ENCODE results near the gene LDLRAD4.

The LDLRAD4 gene

DNA sequence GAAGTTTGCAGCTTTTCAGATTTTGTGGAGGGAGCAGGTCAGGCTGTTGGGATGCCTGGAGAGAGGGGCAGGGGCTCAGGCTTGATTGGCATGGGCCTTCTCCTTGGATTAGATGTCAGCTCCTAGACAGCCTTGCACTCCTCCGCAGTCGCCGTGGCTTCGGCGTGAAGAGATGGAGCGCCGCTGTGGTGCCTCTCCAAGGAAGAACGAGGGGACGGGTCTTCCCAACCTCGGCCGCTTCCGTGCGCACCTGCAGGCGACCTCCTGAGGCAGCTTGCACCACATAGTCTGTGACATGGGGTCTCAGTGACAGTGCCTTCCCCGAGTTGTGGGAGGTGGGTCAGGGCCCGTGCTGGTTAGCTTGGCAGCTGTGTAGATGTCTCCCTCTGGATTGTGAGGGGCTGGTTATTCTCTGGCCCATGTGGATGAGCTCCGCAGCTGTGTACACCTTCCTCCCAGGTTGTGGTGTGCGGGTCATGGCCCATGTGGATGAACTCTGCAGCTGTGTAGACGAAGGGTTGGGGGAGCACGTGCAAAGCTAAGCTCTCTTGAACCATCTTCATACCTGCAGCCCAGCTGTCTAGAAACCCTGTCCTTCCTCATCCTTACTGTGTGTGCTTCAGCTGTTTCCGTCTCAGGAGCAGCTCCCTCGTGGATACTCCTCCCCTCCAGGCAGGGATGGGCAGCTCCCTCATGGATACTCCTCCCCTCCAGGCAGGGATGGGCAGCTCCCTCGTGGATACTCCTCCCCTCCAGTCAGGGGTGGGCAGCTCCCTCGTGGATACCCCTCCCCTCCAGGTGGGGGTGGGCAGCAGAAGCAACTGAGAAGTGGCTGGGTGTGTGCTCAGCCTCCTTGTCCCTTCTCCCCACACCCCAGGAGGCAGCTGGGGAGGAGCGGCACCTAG, 170.3 kb downstream of the LDLRAD4 start:
- DNase-seq (ENCODE audit: low read depth) = no peak

DNA sequence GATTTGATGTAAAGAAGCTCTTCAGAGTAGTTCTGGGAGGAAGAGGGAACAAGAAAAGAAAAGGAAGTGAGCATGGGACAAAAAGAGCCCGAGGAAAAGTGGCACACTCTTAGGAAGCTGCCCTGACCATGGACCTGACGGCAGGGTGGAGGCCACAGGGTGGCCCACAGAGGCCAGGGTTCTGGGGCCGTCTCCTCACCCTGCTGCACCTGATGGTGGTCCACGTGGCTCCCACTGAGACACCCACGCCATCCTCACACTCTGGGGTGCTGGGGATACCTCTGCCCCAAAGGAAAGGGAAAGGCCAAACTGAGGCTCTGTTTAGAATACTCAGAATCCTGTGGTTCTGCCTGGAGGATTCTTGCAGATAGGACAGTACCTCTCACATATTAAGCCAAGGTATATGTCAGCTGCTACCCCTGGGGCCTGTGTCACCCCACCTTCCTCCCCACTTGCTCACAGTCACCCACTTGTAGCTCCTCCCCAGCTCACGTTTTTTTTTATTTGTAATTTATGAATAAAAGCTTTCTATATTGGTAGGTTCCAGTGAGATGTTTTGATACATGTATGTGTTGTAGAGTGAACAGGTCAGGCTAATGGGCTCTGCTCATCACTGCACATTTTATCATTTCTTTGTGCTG, 171.1 kb downstream of the LDLRAD4 start:
- DNase-seq (ENCODE audit: low read depth) = no peak

GRCh38 chr18:13390196-13390595, 171.6 kb downstream of the LDLRAD4 start:
- DNase-seq (ENCODE audit: low read depth) = no peak

DNA sequence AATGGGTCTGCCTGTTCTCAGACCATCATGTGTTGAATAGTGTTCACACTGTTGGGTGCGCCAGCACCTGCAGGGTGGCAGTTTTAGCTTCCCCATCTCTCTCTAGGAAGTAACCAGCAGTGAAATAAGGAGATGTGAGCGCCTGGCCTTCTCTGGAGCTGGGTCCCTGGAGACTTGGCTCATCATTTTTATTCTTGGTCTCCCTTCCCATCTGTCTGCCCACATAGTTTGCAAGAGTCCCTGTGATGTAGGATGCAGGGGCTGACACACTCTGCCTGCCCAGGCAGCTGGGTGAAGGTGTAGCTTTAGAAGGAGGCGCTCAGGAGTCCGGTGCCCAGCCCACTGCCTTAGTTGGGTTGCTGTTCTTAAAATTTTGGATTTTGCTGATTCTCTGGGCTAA, 172.2 kb downstream of the LDLRAD4 start:
- DNase-seq (ENCODE audit: low read depth) = no peak

- DNase-seq (ENCODE audit: low read depth) = no peak
Measured at GRCh38 chr18:13392029-13392750, 173.6 kb downstream of the LDLRAD4 start.

- no peak for DNase-seq (ENCODE audit: low read depth)
Measured at GRCh38 chr18:13392899-13393298, 174.3 kb downstream of the LDLRAD4 start.

- DNase-seq (ENCODE audit: low read depth) = no peak
Measured at GRCh38 chr18:13393338-13393737, 174.8 kb downstream of the LDLRAD4 start.

DNA sequence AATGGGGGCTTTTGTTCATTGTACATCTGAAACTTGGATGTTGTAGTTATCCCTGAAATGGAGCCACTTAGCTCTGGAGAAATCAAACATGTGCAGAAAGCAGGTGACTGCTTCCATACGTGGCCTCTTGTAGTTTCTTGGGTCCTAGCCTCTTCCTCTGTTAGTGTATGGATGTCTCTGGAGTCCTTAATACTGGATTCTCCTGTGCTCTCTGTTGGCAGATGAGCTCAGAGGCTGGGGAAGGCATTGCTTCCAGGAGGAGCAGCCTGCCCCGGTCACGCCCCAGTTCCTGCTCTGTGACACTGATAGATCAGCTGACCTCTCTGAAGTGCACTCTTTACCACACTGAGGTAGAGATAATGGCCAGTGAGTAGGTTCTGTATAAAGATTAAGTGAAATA, 176.2 kb downstream of the LDLRAD4 start:
- DNase-seq (ENCODE audit: low read depth) = no peak

- DNase-seq (ENCODE audit: low read depth) = no peak
Measured at GRCh38 chr18:13395577-13395976, 177.0 kb downstream of the LDLRAD4 start.

DNA sequence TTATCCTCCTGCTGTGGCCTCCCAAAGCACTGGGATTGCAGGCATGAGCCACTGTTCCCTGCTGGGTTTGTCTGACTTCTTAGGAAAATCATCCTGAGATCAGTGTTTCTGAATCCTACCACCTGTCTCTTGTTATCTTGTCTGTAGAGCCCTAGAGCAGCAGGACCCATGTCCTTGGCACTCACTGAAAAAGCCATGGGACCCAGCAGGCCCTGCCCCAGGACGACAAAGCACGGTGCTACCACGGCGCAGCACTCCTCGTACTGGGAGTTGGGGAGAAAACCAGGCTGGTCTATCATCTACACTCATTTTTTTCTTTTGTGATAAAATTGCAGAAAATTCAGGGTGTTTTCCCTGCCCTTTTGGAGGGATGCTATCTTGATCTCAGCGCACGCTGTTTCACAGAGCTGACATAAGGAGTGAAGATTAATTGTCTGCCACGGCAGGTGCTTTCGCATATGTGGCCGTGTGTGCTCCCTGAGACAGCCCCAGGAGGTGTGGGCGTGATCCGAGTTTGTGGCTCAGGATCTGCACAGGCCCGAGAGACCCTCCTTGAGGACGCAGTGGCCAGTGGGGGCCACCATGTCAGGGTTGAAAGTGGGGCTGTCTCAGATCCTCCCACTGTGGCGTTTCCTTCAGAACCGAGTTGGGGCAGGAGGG, 179.1 kb downstream of the LDLRAD4 start:
- no peak for DNase-seq (ENCODE audit: low read depth)

DNA sequence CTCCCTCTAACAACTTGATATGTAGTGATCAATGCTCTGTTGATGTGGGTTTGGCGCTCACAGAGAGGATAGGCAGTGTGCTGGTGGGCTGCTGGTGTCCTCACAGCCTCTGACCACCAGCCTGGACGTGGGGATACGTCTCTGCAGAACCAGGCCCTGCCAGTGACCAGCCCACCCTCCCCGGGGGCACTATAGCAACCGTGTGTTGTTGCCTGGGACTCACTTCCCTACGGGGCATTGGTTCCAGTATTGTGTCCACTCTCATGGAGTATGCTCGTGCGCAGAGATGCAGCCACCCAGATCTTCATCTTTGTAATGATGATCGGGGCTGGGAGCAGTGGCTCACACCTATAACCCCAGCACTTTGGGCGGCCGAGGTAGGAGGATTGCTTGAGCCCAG, 180.1 kb downstream of the LDLRAD4 start:
- DNase-seq (ENCODE audit: low read depth) = no peak

DNA sequence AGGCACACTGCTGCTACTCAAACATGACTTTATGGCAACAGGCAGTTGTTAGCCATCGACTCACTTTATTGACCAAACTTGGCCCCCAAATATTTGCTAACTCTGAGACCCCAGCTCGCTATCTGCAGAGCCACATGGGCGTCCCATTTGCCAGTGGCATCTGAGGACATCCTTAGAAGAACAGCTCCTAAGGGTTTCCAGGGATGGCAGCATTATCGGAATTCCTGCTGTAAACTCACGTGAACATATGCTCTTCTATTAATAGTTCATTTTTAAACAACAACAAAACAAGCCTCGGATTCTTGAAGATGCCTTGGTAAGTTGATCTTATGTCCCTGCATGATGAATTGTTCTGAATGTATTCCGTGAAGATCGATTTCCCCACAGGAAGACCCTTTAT, 181.0 kb downstream of the LDLRAD4 start:
- DNase-seq (ENCODE audit: low read depth) = no peak

DNA sequence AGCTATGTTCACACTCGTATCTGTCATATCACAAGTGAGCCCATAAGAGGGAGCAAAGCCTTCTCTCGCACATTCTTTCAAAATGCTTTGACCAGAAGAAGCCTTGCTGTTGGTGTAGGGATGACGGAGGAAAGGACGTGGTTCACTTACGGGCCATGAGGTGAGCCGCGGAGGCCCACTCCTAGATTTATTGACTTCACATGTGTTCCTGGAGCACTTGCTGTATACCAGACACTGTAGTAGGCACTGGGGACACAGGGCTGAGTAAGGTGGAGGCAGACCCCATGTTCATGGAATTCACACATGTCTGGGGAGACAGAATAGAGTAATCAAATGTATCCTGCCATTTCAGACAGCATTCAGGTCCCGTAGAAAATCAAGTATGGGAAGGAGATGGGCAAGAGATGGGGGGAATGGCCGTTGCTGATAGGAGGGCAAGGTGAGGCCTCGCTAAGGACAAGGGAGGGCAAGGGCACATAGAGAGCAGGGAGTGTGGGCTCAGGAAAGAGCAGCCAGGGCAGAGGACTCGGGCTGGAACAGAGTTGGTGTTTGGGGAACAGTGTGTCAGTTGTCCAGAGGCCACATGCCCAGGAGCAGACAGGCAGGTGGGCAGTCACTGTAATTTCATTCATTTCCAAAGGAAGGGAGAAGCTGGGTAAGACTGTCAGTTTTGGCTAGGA, 182.2 kb downstream of the LDLRAD4 start:
- no peak for DNase-seq (ENCODE audit: low read depth)

GRCh38 chr18:13401404-13401803, 182.8 kb downstream of the LDLRAD4 start:
- no peak for DNase-seq (ENCODE audit: low read depth)

DNA sequence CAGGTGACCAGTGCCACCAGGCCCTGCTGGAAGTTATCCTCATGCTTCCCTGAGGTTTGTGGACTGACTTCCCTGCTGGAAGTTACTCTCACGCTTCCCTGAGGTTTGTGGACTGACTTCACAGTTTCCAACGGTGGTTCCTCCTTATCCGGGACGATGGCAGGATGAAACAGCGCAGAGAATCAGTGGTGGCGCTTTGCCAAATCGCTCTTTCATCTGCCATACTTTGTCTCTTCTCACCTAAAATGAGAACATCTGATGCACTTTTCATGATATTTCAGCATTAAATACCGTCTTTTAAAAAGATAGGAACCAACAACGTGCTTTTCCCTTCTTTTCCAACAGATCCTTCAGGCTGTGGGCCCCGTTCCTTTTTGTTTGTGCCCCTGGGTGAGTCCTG, 183.3 kb downstream of the LDLRAD4 start:
- no peak for DNase-seq (ENCODE audit: low read depth)

DNA sequence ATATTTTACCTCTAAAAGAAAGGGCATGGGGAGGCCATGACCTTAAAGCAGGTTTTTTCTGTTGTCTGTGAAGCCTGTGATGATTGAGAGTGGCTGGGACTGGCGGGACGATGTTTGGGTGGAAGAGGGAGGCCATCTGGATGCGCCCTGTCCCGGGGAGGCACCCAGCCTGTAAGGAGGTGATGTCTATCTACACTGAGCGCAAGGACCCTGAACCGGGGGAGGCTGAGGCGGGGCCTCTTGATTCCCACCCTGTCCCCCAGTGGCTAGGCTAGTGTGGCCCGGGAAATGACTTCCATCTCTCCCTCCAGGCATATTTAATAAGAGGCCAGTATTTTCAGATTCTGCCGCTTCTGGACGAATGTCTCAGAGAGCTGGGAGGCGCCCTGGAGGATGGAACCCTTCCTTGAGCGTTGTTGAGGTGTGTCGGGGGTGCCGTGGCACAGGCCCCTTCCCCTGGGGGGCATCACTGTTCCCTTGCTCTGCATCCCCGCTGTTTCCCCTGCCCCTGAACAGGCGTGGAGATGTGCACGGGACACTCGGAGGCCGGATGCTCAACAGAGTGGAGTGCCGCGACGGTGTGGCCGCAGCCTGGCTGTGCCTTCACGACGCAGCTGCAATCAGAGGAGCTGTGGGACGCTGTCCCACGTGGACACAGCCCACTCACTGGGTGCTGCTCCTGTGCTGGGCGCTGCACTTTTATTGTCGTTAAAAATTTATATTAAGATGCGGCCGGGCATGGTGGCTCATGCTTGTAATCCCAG, 185.4 kb downstream of the LDLRAD4 start:
- no peak for DNase-seq (ENCODE audit: low read depth)

GRCh38 chr18:13405305-13406038, 186.9 kb downstream of the LDLRAD4 start:
- no peak for DNase-seq (ENCODE audit: low read depth)

DNA sequence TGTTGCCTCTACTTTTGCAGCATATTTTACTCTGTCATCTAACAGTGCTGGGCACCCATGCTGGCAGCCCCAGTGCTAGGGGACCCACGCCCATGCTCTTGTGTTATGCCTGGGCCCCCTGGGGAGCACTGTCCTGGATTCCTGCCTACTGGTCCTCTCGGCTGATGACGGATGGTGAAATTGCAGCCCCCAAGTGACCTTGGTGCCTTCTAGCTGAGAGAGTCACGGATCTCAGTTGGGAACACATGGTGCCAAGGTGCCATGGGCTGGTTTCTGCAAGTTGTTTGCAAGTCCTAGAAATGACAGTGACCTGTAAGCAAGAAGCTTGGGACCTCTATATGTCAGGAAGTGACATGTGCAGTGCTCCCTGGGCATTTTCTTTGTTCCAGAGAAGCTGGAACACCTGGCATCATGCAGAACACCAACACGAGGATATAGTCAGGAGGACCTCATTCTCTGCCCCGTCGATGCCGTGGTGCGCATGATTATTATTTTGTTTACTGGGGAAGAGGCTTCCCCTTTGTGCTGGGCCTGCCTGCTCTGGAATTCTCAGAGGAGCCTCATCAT, 187.6 kb downstream of the LDLRAD4 start:
- DNase-seq (ENCODE audit: low read depth) = no peak

DNA sequence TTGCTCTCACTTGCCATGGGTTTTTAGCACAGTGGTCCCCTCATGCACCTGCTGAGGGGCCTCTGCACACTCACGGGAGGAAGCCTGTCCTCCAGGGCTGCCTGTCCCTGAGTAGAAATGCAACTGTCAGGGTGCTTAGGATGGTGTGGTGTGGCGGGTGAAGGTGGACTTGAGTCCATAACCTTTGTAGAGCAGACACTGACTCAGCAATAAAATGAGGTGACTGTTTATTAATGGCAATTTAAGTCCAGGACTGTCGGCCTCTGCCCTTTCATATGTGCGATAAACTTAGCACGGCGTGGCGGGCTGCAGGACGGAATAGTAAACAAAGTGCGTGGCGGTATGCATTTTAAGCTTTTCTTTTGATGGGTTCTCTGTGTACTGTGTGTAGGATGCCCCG, 188.2 kb downstream of the LDLRAD4 start:
- DNase-seq (ENCODE audit: low read depth) = no peak

GRCh38 chr18:13407484-13407883, 188.9 kb downstream of the LDLRAD4 start:
- no peak for DNase-seq (ENCODE audit: low read depth)
